DMS53 (cell line): Measurements from ENCODE around the gene PCSK2.

Source experiments
- DNase-seq: peaks from one replicate; lab custom pipeline; 2025; lab: John Stamatoyannopoulos, UW

Gene PCSK2

GRCh38 chr20:17262786-17263185, 35.9 kb downstream of the PCSK2 start:
- no peak for DNase-seq

GRCh38 chr20:17273717-17274116, 46.9 kb downstream of the PCSK2 start:
- DNase-seq = no peak

GRCh38 chr20:17276101-17276500, 49.3 kb downstream of the PCSK2 start:
- DNase-seq = no peak

GRCh38 chr20:17281478-17281877, 54.6 kb downstream of the PCSK2 start:
- peak; percentile 83 for DNase-seq

- no peak for DNase-seq
Observed at GRCh38 chr20:17282501-17282900, 55.7 kb downstream of the PCSK2 start.

GRCh38 chr20:17287503-17287902, 60.7 kb downstream of the PCSK2 start:
- DNase-seq = peak; percentile 32

- DNase-seq = peak; percentile 48
Observed at GRCh38 chr20:17287998-17288397, 61.2 kb downstream of the PCSK2 start.

- DNase-seq = no peak
Observed at GRCh38 chr20:17295151-17295726, 68.4 kb downstream of the PCSK2 start.

- no peak for DNase-seq
Observed at GRCh38 chr20:17295991-17296390, 69.2 kb downstream of the PCSK2 start.

- no peak for DNase-seq
Observed at GRCh38 chr20:17298171-17298570, 71.3 kb downstream of the PCSK2 start.

GRCh38 chr20:17298751-17299150, 71.9 kb downstream of the PCSK2 start:
- DNase-seq = no peak

GRCh38 chr20:17300113-17300512, 73.3 kb downstream of the PCSK2 start:
- no peak for DNase-seq

- DNase-seq = no peak
Observed at GRCh38 chr20:17304774-17305173, 77.9 kb downstream of the PCSK2 start.

- DNase-seq = no peak
Observed at GRCh38 chr20:17306427-17306826, 79.6 kb downstream of the PCSK2 start.

- no peak for DNase-seq
Observed at GRCh38 chr20:17314264-17314663, 87.4 kb downstream of the PCSK2 start.

GRCh38 chr20:17315407-17316231, 88.8 kb downstream of the PCSK2 start:
- peak; percentile 67 for DNase-seq

GRCh38 chr20:17316316-17317038, 89.6 kb downstream of the PCSK2 start:
- DNase-seq = peak; percentile 34

GRCh38 chr20:17317341-17317740, 90.5 kb downstream of the PCSK2 start:
- no peak for DNase-seq

GRCh38 chr20:17320456-17320855, 93.6 kb downstream of the PCSK2 start:
- no peak for DNase-seq

GRCh38 chr20:17326096-17326495, 99.3 kb downstream of the PCSK2 start:
- no peak for DNase-seq

GRCh38 chr20:17327185-17328148, 100.6 kb downstream of the PCSK2 start:
- no peak for DNase-seq

- no peak for DNase-seq
Observed at GRCh38 chr20:17334932-17335331, 108.1 kb downstream of the PCSK2 start.
